Measurements from ENCODE around the gene PSEN1. TPM values are rescaled to one million over a fixed set of nuclear protein-coding genes. Genes with fewer than 3 reads are reported as not detected.

PSEN1 gene
- total RNA-seq, 1 donor from 2014 or later, result 62.1 TPM

DNA sequence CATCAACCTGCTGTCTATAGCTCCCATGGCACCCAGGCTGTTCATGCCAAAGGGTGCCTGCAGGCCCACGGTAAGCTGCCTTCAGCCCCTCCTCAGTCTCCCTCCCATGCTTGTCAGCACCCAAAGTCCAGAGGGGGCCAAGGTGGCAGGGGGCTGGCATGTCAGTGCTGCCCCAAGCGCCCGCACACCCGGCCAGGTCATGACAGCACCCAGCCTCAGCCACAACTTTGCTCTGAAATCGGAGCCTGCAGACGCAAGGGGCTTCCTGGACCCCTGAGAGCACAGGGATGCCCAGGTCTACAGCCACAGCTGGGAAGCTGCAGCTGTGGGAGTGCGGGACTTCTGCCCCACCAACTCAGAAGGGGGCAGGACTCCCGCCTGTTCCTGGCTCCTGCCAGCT lies 72.5 kb downstream of the PSEN1 start:
- no peak for DNase-seq (ENCODE audit: low spot score)
- intact Hi-C loops (cut with DNase I), result no loop called here
- ATAC-seq, result no peak

- intact Hi-C loops (cut with DNase I), result no loop called here
- ATAC-seq (peak; percentile 67), DNase-seq (ENCODE audit: low spot score) (no peak)
These were observed 73.6 kb downstream of the PSEN1 start for GRCh38 chr14:73209953-73210352.

- intact Hi-C loops (cut with DNase I), result no loop called here
- no peak for ATAC-seq
- no peak for DNase-seq (ENCODE audit: low spot score)
These were observed 75.1 kb downstream of the PSEN1 start for GRCh38 chr14:73211251-73212040.

DNA sequence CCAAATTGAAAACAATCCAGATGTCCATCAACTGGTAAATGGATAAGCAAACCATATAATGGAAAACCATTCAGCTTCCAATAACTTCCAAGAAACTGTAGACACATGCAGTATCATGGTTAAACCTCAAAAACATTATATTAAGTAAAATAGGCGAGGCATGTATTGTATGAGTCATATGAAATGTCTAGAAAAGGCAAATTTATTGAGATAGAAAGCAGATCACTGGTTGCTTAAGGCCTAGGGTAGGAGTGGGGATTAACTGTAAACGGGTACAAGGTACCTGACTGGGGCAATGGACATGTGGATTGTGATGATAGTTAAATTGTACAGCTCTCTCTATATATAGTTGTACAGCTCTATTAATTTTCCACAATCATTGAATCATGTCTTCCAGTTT lies 79.7 kb downstream of the PSEN1 start:
- ATAC-seq, result no peak
- DNase-seq (ENCODE audit: low spot score), result no peak
- intact Hi-C loops (cut with DNase I), result no loop called here

GRCh38 chr14:73217411-73217810 lies 81.1 kb downstream of the PSEN1 start:
- no peak for DNase-seq (ENCODE audit: low spot score)
- no peak for ATAC-seq
- intact Hi-C loops (cut with DNase I), result no loop called here

- ATAC-seq (no peak), DNase-seq (ENCODE audit: low spot score) (no peak)
- intact Hi-C loops (cut with DNase I), result no loop called here
These were observed 83.8 kb downstream of the PSEN1 start for GRCh38 chr14:73220061-73220460.

DNA sequence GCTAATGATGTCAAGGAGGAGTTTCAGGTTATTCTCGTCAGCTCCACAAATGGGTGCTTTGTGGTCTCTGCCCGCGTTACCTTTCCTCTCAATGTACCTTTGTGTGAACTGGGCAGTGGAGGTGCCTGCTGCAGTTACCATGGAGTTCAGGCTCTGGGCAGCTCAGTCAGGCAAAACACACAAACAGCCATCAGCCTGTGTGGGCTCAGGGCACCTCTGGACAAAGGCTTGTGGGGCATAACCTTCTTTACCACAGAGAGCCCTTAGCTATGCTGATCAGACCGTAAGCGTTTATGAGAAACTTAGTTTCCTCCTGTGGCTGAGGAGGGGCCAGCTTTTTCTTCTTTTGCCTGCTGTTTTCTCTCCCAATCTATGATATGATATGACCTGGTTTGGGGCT lies 84.3 kb downstream of the PSEN1 start:
- DNase-seq (ENCODE audit: low spot score) (no peak), ATAC-seq (no peak)
- intact Hi-C loops (cut with DNase I), result no loop called here

DNA sequence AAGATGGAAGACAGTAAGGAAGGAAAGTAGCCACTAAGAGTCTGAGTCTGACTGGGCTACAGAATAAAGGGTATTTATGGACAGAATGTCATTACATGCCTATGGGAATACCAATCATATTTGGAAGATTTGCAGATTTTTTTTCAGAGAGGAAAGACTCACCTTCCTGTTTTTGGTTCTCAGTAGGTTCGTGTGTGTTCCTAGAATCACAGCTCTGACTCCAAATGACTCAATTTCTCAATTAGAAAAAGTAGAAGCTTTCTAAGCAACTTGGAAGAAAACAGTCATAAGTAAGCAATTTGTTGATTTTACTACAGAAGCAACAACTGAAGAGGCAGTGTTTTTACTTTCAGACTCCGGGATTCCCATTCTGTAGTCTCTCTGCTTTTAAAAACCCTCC lies 85.6 kb downstream of the PSEN1 start:
- intact Hi-C loops (cut with DNase I), result no loop called here
- ATAC-seq (no peak), DNase-seq (ENCODE audit: low spot score) (no peak)

GRCh38 chr14:73223049-73223448 lies 86.7 kb downstream of the PSEN1 start:
- intact Hi-C loops (cut with DNase I), result no loop called here
- DNase-seq (ENCODE audit: low spot score) (no peak), ATAC-seq (peak; percentile 86)

- ATAC-seq (no peak), DNase-seq (ENCODE audit: low spot score) (no peak)
- intact Hi-C loops (cut with DNase I), result no loop called here
These were observed 89.2 kb downstream of the PSEN1 start for GRCh38 chr14:73225496-73225895.

DNA sequence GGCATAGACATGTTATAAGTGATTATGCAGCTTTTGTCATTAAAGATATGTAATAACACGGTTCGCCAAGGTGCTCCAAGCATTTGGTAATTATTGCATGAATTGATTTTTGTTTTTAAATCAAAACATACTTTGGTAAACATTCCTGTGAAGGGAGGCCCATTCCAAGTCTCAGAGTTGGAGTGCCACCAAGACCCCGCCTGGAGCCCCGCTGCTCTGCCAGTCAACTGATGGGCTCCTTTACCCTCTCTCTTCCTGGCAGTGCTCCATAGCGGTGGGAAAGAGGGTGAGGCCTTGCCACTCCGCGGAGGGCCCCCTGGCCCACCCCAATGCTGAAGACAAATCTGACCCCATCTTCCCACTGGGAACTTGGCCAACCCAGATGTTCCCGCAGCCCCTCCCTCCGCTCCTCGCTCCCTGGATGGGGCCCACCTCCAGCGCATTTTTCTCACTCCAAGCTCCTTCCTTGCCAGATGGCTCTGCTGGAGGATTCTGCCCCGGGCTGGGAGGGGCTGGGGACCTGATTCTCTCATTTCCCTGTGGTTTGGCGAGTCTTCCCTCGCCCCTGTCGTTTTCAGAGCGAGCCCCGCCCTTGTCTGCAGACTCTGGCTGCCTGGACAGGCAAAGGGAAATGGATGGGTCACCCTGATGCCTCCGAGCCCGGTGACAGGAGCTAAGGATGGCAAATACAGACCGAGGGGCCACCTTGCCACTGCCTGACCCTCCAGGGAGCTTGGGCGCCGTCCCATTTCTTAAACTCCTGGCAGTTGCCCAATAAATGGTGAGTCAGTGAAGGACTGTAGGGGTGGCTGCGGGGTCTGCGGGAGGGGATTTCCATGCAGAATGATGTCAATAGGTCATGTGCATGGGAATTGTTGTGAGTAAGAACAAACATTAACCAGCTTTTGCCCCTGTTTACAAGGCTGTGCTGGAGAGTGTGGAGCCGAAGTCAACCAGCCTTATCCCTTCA lies 91.8 kb downstream of the PSEN1 start:
- DNase-seq (ENCODE audit: low spot score) (no peak), ATAC-seq (peak; percentile 85)
- intact Hi-C loops (cut with DNase I), result no loop called here

- ATAC-seq, result no peak
- no peak for DNase-seq (ENCODE audit: low spot score)
- intact Hi-C loops (cut with DNase I), result no loop called here
These were observed 93.7 kb downstream of the PSEN1 start for GRCh38 chr14:73230051-73230450.

GRCh38 chr14:73231981-73232851 lies 95.9 kb downstream of the PSEN1 start:
- DNase-seq (ENCODE audit: low spot score) (no peak), ATAC-seq (no peak)
- intact Hi-C loops (cut with DNase I), result no loop called here

DNA sequence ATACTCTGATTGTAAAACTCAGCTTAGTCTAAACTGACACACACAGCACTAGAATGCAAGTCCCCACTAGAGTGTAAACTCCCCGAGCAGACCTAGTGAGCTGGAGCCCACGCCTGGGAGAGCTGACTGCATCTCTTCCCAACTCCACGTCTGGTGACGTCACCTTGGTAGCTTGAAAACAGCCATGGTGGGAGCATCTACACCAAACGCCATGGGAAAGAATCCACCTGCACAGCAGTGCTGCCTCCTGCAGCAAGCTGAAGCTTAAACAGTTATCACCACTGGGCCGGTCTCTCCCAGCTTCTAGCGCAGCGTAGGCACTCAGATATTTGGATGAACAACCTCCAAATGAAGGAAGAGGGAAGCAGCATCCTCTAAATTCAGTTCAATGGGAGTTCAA lies 96.7 kb downstream of the PSEN1 start:
- intact Hi-C loops (cut with DNase I), result no loop called here
- DNase-seq (ENCODE audit: low spot score) (no peak), ATAC-seq (no peak)

DNA sequence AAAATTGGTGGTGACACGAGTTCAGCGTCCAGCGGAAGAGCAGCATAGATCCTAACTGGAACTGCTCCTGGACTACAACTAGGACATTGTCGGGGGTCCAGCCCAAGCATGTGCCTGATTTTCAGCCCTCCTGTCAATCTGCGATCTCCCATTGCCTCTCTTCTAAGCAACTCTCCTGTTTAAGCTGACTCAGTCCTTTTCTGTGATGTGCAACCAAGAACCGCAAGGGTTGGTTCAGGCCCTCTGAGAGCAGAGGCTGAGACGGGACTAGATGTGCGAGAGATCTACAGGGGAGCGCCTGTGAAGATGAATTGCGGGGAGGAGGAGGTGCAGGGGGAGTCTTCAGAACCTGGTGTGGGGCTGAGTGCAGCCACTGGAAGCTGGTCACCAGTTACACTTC lies 97.3 kb downstream of the PSEN1 start:
- DNase-seq (ENCODE audit: low spot score) (no peak), ATAC-seq (no peak)
- intact Hi-C loops (cut with DNase I), result no loop called here

GRCh38 chr14:73234029-73234428 lies 97.7 kb downstream of the PSEN1 start:
- intact Hi-C loops (cut with DNase I), result no loop called here
- DNase-seq (ENCODE audit: low spot score) (no peak), ATAC-seq (no peak)

DNA sequence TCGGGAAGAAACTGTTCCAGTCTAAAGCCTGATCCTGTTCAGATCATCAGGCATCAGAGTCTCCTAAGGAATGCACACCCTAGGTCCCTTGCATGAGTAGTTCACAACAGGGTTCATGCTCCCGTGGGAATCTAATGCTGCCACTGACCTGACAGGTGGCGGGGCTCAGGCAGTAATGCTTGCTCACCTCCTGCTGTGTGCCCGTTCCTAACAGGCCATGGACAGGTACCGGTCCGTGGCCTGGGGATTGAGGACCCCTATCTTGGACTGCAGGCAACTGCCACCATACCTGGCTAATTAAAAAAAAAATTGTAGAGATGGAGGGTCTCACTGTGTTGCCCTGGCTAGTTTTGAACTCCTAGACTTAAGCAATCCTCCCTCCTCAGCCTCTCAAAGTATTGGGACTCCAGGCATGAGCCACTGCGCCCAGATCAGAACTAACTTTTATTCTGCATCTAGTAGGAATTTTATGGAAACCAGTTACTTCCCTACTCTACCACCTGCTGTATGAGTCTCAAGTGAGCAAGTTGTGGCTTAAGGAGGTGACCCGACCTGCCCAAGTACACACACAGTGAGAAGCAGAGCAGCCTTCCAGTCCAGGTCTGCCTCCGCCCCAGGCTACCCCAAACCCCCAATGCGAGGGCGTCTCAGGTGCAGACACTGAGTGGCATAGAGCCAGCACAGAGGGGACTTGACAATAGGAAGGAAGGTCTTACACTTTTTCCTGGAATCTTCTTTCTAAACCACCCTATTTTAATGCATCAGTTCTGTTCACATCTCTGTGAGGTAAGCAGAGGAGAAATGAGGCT lies 98.5 kb downstream of the PSEN1 start:
- DNase-seq (ENCODE audit: low spot score), result no peak
- intact Hi-C loops (cut with DNase I), result no loop called here

GRCh38 chr14:73235531-73236155 lies 99.3 kb downstream of the PSEN1 start:
- DNase-seq (ENCODE audit: low spot score) (no peak), ATAC-seq (no peak)
- intact Hi-C loops (cut with DNase I), result no loop called here

More for the DNA sequence above, 98.5 kb downstream of the PSEN1 start:
- no peak for ATAC-seq

Measured in sciatic nerve (tissue), 2 donors.